Measurements from ENCODE around the gene MIA.

- TF ChIP-seq, protein P1, sequence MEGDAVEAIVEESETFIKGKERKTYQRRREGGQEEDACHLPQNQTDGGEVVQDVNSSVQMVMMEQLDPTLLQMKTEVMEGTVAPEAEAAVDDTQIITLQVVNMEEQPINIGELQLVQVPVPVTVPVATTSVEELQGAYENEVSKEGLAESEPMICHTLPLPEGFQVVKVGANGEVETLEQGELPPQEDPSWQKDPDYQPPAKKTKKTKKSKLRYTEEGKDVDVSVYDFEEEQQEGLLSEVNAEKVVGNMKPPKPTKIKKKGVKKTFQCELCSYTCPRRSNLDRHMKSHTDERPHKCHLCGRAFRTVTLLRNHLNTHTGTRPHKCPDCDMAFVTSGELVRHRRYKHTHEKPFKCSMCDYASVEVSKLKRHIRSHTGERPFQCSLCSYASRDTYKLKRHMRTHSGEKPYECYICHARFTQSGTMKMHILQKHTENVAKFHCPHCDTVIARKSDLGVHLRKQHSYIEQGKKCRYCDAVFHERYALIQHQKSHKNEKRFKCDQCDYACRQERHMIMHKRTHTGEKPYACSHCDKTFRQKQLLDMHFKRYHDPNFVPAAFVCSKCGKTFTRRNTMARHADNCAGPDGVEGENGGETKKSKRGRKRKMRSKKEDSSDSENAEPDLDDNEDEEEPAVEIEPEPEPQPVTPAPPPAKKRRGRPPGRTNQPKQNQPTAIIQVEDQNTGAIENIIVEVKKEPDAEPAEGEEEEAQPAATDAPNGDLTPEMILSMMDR (IDR thresholded peaks at IDR 0.05; ENCODE audit: low read length): no peak
- TF ChIP-seq EZH2 (IDR thresholded peaks at IDR 0.05; ENCODE audit: borderline replicate concordance, low read length): no peak
Measured at GRCh38 chr19:40740747-40741146, 34.6 kb upstream of the MIA start.

Data from OCI-LY1 (cell line).